ENCODE results near the gene OXLD1.

OXLD1 gene

DNA sequence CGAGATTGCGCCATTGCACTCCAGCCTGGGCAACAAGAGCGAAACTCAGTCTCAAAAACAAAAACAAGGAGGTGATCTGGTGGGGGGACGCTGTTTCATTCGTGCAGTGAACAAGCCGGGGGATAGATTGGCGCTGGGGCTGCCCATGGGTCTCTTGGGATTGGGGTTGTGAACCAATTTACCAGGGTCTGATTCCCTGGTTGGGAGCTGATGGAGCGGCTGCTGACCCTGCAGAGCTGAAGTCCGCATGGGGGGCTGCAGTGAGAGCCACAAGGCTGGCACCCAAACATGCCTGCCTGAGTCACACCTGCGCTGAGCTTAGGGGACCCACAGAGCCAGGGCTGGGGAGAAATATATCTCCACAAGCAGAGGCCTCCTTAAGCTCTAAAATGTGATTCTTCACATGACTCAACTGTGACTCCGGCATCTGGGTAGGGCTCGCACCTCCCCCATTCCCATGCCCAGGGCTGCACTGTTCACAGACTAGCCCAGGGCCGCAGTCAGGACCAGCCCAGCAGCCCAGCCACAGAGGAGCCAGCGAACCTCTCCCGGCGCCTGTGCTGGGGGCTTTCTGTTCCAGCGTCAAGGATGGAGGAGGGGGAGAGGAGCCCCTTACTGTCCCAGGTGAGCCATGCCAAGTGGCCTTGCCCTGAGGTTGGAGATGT is 24.4 kb downstream of the OXLD1 start:
- H2BK120ac ChIP-seq (ENCODE audit: low read depth, low read length): no peak overlapping the region
- H3K27ac ChIP-seq (ENCODE audit: low read depth, low read length): no peak overlapping the region
- no peak overlapping the region for H4K5ac ChIP-seq (ENCODE audit: low read length)
- no peaks in the 10 kb centered on the region for H3K27me3 ChIP-seq (ENCODE audit: insufficient read depth, low read length, poor library complexity)
- no peaks in the 10 kb centered on the region for H3K79me2 ChIP-seq (ENCODE audit: control insufficient read depth, insufficient read depth, low read length)
- H3K18ac ChIP-seq (ENCODE audit: low read length): no peak overlapping the region
- H3K36me3 ChIP-seq (ENCODE audit: control insufficient read depth, insufficient read depth, low read length): no peaks in the 10 kb centered on the region
- no peak overlapping the region for H3K4me2 ChIP-seq (ENCODE audit: low read length)
- H4K8ac ChIP-seq (ENCODE audit: low read depth, low read length): no peak overlapping the region
- no peak overlapping the region for H3K23ac ChIP-seq (ENCODE audit: low read length)
- H2AK5ac ChIP-seq (ENCODE audit: low read length): no peak overlapping the region
- no peaks in the 10 kb centered on the region for H3K4me1 ChIP-seq (ENCODE audit: control insufficient read depth, low read depth, low read length)
- no peaks in the 10 kb centered on the region for H3K79me1 ChIP-seq (ENCODE audit: low read length)
- H2BK15ac ChIP-seq (replicated peaks; ENCODE audit: low read depth): no peak overlapping the region
- no peak overlapping the region for H2BK5ac ChIP-seq (ENCODE audit: low read length)
- DNase-seq: peak; percentile 31
- H3K4ac ChIP-seq (ENCODE audit: low read depth, low read length): no peak overlapping the region
- no peak overlapping the region for H3K56ac ChIP-seq (ENCODE audit: low read length)
- H3K4me3 ChIP-seq (ENCODE audit: low read length): no peak overlapping the region
- no CpG with 5 or more reads among the region's 17 CpGs for WGBS (ENCODE audit: extremely low coverage, insufficient coverage, low lambda C conversion rate)
- no peak overlapping the region for H3K9ac ChIP-seq (ENCODE audit: low read length)

GRCh38 chr17:81640011-81640410 is 26.4 kb downstream of the OXLD1 start:
- no peaks in the 10 kb centered on the region for H3K36me3 ChIP-seq (ENCODE audit: control insufficient read depth, insufficient read depth, low read length)
- H3K4me3 ChIP-seq (ENCODE audit: low read length): no peak overlapping the region
- no peak overlapping the region for H3K4ac ChIP-seq (ENCODE audit: low read depth, low read length)
- H3K27ac ChIP-seq (ENCODE audit: low read depth, low read length): no peak overlapping the region
- H3K27me3 ChIP-seq (ENCODE audit: insufficient read depth, low read length, poor library complexity): no peaks in the 10 kb centered on the region
- H3K4me1 ChIP-seq (ENCODE audit: control insufficient read depth, low read depth, low read length): no peaks in the 10 kb centered on the region
- H2AK5ac ChIP-seq (ENCODE audit: low read length): no peak overlapping the region
- no peak overlapping the region for H3K4me2 ChIP-seq (ENCODE audit: low read length)
- H2BK120ac ChIP-seq (ENCODE audit: low read depth, low read length): no peak overlapping the region
- H4K8ac ChIP-seq (ENCODE audit: low read depth, low read length): no peak overlapping the region
- no peak for DNase-seq
- H3K79me1 ChIP-seq (ENCODE audit: low read length): peaks cover 1% of the 10 kb centered on the region
- WGBS (ENCODE audit: extremely low coverage, insufficient coverage, low lambda C conversion rate): no CpG with 5 or more reads among the region's 9 CpGs
- no peak overlapping the region for H3K9ac ChIP-seq (ENCODE audit: low read length)
- no peak overlapping the region for H3K56ac ChIP-seq (ENCODE audit: low read length)
- H3K18ac ChIP-seq (ENCODE audit: low read length): no peak overlapping the region
- H4K5ac ChIP-seq (ENCODE audit: low read length): no peak overlapping the region
- no peak overlapping the region for H3K23ac ChIP-seq (ENCODE audit: low read length)
- peaks cover 16% of the 10 kb centered on the region for H3K79me2 ChIP-seq (ENCODE audit: control insufficient read depth, insufficient read depth, low read length)
- no peak overlapping the region for H2BK5ac ChIP-seq (ENCODE audit: low read length)
- no peak overlapping the region for H2BK15ac ChIP-seq (replicated peaks; ENCODE audit: low read depth)

- no CpG with 5 or more reads among the region's 4 CpGs for WGBS (ENCODE audit: extremely low coverage, insufficient coverage, low lambda C conversion rate)
- H4K8ac ChIP-seq (ENCODE audit: low read depth, low read length): no peak overlapping the region
- no peaks in the 10 kb centered on the region for H3K4me1 ChIP-seq (ENCODE audit: control insufficient read depth, low read depth, low read length)
- no peak overlapping the region for H3K4ac ChIP-seq (ENCODE audit: low read depth, low read length)
- H3K18ac ChIP-seq (ENCODE audit: low read length): no peak overlapping the region
- H2BK5ac ChIP-seq (ENCODE audit: low read length): no peak overlapping the region
- H2BK15ac ChIP-seq (replicated peaks; ENCODE audit: low read depth): no peak overlapping the region
- H4K5ac ChIP-seq (ENCODE audit: low read length): no peak overlapping the region
- H3K23ac ChIP-seq (ENCODE audit: low read length): no peak overlapping the region
- H3K9ac ChIP-seq (ENCODE audit: low read length): no peak overlapping the region
- H2AK5ac ChIP-seq (ENCODE audit: low read length): no peak overlapping the region
- peaks cover 1% of the 10 kb centered on the region for H3K79me1 ChIP-seq (ENCODE audit: low read length)
- H3K56ac ChIP-seq (ENCODE audit: low read length): no peak overlapping the region
- H2BK120ac ChIP-seq (ENCODE audit: low read depth, low read length): no peak overlapping the region
- no peak for DNase-seq
- H3K27ac ChIP-seq (ENCODE audit: low read depth, low read length): no peak overlapping the region
- H3K4me3 ChIP-seq (ENCODE audit: low read length): no peak overlapping the region
- H3K36me3 ChIP-seq (ENCODE audit: control insufficient read depth, insufficient read depth, low read length): no peaks in the 10 kb centered on the region
- peaks cover 27% of the 10 kb centered on the region for H3K79me2 ChIP-seq (ENCODE audit: control insufficient read depth, insufficient read depth, low read length)
- H3K27me3 ChIP-seq (ENCODE audit: insufficient read depth, low read length, poor library complexity): no peaks in the 10 kb centered on the region
- H3K4me2 ChIP-seq (ENCODE audit: low read length): no peak overlapping the region
Observed at GRCh38 chr17:81638683-81639082, 27.7 kb downstream of the OXLD1 start.

- H3K4me3 ChIP-seq (ENCODE audit: low read length): peak within 1 kb of the TSS; percentile 90
- WGBS (ENCODE audit: extremely low coverage, insufficient coverage, low lambda C conversion rate): no CpG with 5 or more reads among the region's 77 CpGs
- H3K27ac ChIP-seq (ENCODE audit: low read depth, low read length): peak within 1 kb of the TSS; percentile 79
- peak within 1 kb of the TSS; percentile 87 for H3K56ac ChIP-seq (ENCODE audit: low read length)
- H3K4ac ChIP-seq (ENCODE audit: low read depth, low read length): peak within 1 kb of the TSS; percentile 95
- H3K9ac ChIP-seq (ENCODE audit: low read length): peak within 1 kb of the TSS; percentile 84
- no peaks in the 10 kb centered on the region for H3K4me1 ChIP-seq (ENCODE audit: control insufficient read depth, low read depth, low read length)
- peak within 1 kb of the TSS; percentile 93 for H3K4me2 ChIP-seq (ENCODE audit: low read length)
- H3K18ac ChIP-seq (ENCODE audit: low read length): peak within 1 kb of the TSS; percentile 98
- no peaks in the 10 kb centered on the region for H3K27me3 ChIP-seq (ENCODE audit: insufficient read depth, low read length, poor library complexity)
- H3K23ac ChIP-seq (ENCODE audit: low read length): no peak within 1 kb of the TSS
- peaks cover 3% of the 10 kb centered on the region for H3K79me1 ChIP-seq (ENCODE audit: low read length)
- H4K8ac ChIP-seq (ENCODE audit: low read depth, low read length): peak within 1 kb of the TSS; percentile 100
- peak; percentile 87 for DNase-seq
- H2BK5ac ChIP-seq (ENCODE audit: low read length): peak within 1 kb of the TSS; percentile 50
- H2BK120ac ChIP-seq (ENCODE audit: low read depth, low read length): no peak within 1 kb of the TSS
- H2BK15ac ChIP-seq (replicated peaks; ENCODE audit: low read depth): no peak within 1 kb of the TSS
- no peaks in the 10 kb centered on the region for H3K36me3 ChIP-seq (ENCODE audit: control insufficient read depth, insufficient read depth, low read length)
- no peak within 1 kb of the TSS for H4K5ac ChIP-seq (ENCODE audit: low read length)
- peaks cover 34% of the 10 kb centered on the region for H3K79me2 ChIP-seq (ENCODE audit: control insufficient read depth, insufficient read depth, low read length)
- no peak within 1 kb of the TSS for H2AK5ac ChIP-seq (ENCODE audit: low read length)
Observed at GRCh38 chr17:81636505-81637288, 29.7 kb downstream of the OXLD1 start, which contains the start of the genes NPLOC4 and TSPAN10. Gene NPLOC4, minus strand, starts transcription at chr17:81637112. Its CDS starts 182 bp downstream, at chr17:81636930. Gene TSPAN10, plus strand, starts transcription at chr17:81637196. Its CDS starts 5,217 bp downstream, at chr17:81642413.

- Histone ChIP-seq H2BK15ac (replicated peaks; ENCODE audit: low read depth) (no peak overlapping the region), H3K56ac (ENCODE audit: low read length) (peak overlapping the region; percentile 87), H3K27ac (ENCODE audit: low read depth, low read length) (peak overlapping the region; percentile 79), H3K79me2 (ENCODE audit: control insufficient read depth, insufficient read depth, low read length) (peaks cover 36% of the 10 kb centered on the region), H3K4ac (ENCODE audit: low read depth, low read length) (peak overlapping the region; percentile 95), H3K23ac (ENCODE audit: low read length) (no peak overlapping the region), H3K18ac (ENCODE audit: low read length) (peak overlapping the region; percentile 98), H2BK5ac (ENCODE audit: low read length) (no peak overlapping the region), H3K36me3 (ENCODE audit: control insufficient read depth, insufficient read depth, low read length) (no peaks in the 10 kb centered on the region), H4K5ac (ENCODE audit: low read length) (no peak overlapping the region), H3K4me1 (ENCODE audit: control insufficient read depth, low read depth, low read length) (no peaks in the 10 kb centered on the region), H2BK120ac (ENCODE audit: low read depth, low read length) (no peak overlapping the region), H3K27me3 (ENCODE audit: insufficient read depth, low read length, poor library complexity) (no peaks in the 10 kb centered on the region), H3K4me2 (ENCODE audit: low read length) (peak overlapping the region; percentile 90), H4K8ac (ENCODE audit: low read depth, low read length) (no peak overlapping the region), H3K4me3 (ENCODE audit: low read length) (peak overlapping the region; percentile 90), H3K79me1 (ENCODE audit: low read length) (peaks cover 5% of the 10 kb centered on the region), H3K9ac (ENCODE audit: low read length) (peak overlapping the region; percentile 84), H2AK5ac (ENCODE audit: low read length) (no peak overlapping the region)
- DNase-seq: no peak
- WGBS (ENCODE audit: extremely low coverage, insufficient coverage, low lambda C conversion rate): no CpG with 5 or more reads among the region's 18 CpGs
Observed at GRCh38 chr17:81635973-81636504, 30.4 kb downstream of the OXLD1 start.

Data from mesendoderm (in vitro differentiated cells).